GM20431 (cell line): ENCODE measurements around the gene EHMT1.

Source experiments
- in situ Hi-C: fragments of 300-500 bp; cut with MseI, MboI; formaldehyde crosslinking; loops from one replicate; pipeline ENCODE4 v1.15.0; 2020; ENCODE audit warnings: low sequenced_read_pairs; ENCODE audit not compliant: unreplicated experiment

The EHMT1 gene

DNA sequence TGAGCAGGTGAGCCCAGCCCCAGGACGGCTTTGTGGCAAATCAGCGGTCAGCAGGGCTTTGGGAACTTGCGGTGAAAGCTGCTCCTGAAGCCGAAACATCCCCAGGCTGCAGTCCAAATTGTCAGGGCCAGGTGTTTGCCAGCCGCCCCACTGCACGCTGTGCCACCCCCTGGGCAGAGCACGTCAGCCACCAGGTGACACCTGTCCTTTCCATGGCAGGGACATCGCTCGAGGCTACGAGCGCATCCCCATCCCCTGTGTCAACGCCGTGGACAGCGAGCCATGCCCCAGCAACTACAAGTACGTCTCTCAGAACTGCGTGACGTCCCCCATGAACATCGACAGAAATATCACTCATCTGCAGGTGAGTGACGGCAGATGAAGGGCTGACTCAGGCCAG is 194.4 kb downstream of the EHMT1 start:
- in situ Hi-C loops = no loop called here

- in situ Hi-C loops = no loop called here
These were observed 195.0 kb downstream of the EHMT1 start for GRCh38 chr9:137813651-137814415.

- in situ Hi-C loops = no loop called here
These were observed 195.6 kb downstream of the EHMT1 start for GRCh38 chr9:137814436-137814835.

DNA sequence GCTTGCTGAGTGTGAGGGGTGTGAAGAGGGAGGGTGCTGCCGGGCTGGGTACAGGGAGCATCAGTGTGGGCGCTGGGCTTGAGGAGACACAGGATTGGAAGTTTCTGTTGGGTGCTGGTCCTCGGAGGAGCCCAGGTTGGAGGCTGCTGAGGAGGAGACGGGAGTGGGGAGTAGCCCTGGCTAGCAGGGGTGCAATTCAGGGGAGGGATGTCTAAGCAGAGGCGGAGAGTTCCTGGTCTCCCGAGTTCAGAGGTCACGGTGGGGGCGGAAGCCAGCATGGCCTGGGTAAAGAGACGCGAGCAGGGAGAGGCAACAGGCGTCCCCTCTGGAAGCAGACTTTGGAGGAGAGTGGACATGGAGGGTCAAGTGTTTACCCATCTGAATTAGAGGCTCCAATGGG is 196.0 kb downstream of the EHMT1 start:
- in situ Hi-C loops = no loop called here

DNA sequence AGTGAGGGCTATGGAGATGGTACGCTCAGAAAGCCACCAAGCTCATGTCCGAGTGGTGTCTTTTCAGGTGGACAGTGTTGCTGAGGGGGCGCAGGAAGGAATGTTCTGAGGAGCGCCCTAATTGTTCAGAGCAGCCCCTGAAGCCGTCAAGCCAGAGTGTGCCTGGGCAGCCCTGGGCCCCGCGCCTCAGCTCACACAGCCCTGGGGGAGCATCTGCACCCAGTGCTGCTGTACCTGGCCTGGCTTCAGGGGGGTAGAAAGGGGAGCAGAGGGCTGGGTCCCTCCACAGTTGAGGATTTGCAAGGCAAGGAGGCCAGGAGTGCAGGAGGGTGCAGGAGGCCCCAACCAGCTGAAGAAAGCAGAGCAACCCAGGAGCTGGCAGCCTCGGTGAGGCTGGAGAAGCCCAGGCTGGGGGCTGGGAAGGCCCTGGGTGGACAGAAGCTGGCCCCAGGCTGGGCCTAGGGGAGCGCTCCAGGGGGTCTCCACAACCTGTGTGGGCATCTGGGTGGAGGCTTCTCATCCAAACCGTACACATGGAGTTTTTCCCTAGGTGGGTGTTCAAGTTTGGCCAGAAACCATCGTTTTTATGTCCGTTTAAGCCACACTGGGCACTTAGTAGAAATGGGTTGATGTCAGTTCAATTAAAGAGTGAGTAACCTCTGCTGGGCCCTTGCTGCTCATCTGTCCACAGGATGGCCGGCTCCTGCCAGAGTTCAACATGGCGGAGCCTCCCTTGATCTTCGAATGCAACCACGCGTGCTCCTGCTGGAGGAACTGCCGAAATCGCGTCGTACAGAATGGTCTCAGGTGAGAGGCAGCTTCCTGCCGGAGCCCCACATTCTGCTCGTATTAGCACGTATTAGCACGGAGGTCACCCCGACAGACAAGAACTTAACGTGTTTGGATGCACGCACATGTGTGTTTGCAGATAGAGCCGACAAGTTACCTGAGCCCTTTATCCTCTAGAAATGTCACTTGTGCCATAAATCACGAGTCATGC is 196.8 kb downstream of the EHMT1 start:
- in situ Hi-C loops = no loop called here

DNA sequence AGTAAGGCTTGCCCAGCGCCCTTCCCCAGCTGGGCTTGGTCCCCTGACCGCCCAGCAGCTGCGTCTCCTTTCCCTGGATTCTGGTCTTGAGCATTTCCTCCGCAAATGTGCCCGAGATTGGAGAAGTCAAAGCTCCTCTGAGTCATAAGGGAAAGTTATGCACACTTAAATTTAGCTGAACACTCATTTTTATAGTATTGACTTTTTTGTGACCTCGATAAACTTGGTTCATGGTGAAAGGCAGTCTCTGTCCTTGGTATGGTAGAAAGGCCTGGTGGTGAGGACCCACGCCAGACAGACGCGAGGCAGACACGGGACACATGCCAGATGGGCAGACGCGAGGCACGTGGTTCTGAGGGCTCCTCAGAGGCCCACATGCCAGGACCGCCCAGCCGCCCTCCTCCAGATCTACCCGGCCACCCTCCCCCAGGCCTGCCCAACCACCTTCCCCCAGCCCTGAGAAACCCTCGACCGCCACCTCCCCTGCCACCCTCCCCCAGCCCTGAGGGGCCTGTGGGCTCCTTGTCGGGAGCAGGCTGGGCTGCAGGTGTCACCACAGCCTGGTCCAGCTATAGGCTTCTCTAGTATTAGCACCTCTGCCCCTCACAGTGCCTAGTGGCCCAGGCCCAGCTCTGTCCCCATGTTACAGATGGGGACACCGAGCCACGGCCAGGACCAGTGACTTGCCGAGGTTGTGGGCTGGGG is 197.9 kb downstream of the EHMT1 start:
- in situ Hi-C loops = no loop called here

GRCh38 chr9:137817236-137818200 is 198.7 kb downstream of the EHMT1 start:
- in situ Hi-C loops = no loop called here

GRCh38 chr9:137818286-137818685 is 199.5 kb downstream of the EHMT1 start:
- in situ Hi-C loops = no loop called here

DNA sequence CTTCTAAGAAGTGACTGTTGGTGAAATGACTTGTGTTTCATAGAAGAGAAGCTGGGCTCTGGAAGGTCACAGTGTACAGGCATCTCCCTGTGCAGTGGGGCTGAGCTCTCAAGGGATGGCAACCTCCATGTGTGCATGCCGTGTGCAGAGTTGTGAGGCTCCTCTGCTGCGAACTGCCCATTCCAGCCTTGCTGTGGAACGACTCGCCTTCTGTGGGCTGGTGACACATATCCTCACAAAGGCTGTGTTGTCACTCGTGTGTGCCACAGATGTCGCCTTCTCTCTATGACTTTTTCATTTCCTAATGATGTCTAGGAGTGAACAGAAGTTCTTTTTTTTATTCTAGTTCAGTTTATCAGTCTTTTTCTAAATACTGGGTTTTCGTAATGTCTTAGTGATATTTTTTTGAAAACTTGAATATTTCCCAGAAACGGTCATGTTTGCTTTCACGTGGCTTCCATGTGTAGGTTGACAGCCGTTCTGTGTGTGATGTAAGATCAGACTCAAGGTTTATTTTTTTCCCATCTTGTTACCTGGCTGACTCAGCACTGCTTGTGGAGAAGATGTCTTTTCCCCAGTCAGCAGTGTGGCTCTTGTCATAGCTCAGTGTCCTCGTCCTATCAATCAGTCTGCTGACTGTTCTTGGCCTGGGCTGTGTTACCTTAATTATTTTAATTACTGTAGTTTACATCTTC is 201.5 kb downstream of the EHMT1 start:
- in situ Hi-C loops = no loop called here

DNA sequence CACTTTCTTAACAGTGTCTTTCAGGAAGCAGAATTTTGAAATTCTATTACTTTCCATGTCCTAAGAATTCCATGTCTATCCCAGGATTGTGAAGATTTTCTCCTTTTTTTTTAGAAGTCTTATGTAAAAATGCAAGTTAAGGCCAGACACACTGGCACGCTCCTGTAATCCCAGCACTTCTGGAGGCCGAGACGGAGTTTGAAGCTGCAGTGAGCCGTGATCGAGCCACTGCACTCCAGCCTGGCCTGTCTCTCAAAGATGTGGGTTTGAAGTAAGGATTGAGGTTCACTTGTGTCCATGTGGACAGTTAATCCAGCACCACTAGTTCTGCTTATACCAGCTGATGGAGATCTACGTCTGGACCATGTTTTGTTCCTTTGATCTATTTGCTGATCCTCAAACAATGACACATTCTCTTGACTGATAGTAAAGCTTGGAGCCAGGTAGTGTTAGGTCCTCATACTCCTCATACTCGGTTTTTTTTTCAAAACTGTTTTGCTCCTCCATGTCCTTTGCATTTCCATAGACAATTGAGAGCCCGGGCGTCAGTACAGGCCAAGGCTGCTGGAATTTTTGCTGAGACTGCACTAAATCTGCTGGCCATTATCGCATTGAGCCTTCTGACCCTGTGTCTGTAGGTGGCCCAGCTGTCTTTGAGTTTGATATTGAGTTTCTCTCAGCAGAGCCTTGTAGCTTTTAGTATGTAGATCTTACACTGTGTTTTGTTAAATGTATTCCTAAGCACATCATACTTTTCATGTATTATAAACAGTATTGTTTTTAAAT is 205.4 kb downstream of the EHMT1 start:
- in situ Hi-C loops = no loop called here

GRCh38 chr9:137825324-137825989 is 206.7 kb downstream of the EHMT1 start:
- in situ Hi-C loops = no loop called here

DNA sequence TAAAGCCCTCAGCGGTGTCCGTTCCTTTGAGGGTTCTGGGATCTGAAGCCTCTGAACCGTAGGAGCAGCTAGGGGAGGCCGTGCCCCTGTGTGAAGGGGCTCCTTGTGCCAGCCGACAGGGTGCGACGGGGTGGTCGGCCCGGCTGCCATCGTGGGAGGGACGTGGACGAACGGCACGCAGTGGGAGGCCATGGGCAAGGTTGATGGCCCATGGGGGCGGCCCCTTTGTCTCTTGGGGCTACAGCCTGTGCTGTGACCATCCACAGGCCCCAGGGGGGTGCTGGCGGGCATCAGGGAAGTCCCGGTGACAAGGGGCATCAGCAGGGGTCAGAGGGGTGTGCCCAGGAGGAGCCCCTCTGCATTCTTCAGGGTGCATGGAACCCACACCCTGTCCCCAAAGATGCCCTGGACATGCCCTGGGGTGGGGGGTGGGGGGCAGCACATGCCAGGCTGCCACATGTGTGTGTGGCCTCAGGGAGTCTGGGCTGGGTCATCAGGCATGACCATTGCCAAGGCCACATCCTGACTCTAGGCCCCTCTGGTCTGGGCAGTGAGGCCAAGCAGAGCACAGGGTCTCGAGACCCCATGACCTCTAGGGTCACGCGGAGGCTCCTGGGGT is 209.2 kb downstream of the EHMT1 start:
- in situ Hi-C loops = no loop called here

GRCh38 chr9:137828527-137829259 is 209.9 kb downstream of the EHMT1 start:
- in situ Hi-C loops = no loop called here

DNA sequence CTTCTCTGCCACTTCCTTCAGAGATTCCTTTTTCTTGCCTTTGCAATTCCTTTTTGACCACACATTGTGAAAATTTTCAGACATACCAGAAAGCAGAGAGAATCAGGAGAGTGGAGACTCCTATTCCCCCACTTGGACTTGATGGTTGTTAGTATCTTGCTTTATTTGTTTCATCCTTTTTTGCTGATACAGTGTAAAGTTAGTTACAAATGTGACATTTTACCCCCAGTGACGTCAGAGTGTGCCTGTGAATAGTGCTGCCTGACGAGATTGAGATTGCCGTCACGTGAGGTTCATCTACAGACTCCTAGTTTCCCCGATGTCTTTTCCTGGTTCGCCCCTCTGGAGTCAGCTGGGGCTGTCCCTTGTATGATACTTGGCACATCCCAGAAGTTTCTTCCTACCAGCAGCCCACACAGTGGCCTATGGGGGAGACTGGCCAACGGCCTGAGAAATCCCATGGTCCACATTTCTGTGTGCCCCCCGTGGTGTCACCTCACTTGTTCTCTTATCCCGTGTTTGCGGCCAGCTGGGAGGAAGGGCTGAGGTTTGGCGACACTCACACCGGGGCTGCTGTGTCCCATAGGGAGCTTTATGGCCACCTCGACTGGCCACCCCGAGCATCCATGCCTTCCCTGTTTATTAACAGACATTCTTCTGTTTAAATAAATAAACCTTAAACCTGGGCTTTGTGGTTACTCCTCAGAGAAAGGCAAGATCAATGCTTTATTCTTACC is 210.6 kb downstream of the EHMT1 start:
- in situ Hi-C loops = no loop called here

GRCh38 chr9:137832191-137832700 is 213.4 kb downstream of the EHMT1 start:
- in situ Hi-C loops = no loop called here
